GM21423 (cell line): Measurements from ENCODE around the gene PRKD2.

ENCODE experiments used
- ATAC-seq: cut with Tn5 transposase; IDR thresholded peaks from one replicate; pipeline ENCODE4 v1.9.1; 2021; ENCODE audit warnings: mild to moderate bottlenecking, moderate library complexity; ENCODE audit not compliant: unreplicated experiment

PRKD2 gene

DNA sequence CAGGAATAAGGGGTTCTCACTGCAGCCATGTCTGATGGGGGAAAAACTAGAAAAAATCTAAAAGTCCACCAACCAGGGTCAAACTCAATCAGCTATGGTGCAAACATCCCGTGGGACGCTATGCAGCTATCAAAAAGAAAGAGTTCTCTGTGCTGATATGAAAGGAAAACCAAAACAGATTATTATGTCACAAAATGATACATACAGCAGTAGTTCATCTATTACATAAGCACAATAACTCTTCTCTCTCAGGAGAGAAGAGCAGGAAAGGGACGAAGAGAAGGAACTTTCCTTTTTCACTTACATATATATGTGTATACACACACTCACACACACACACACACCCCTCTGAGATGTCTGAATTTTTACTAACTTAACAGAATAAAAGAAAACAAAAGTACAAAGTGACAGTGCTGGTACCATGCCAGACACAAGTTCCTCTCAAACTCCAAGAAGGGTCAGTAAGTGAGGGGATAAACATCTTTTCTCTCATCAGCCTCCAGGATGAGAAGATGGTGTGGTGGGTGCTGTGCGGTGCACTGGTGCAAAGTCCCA, 26.1 kb upstream of the PRKD2 start:
- no peak for ATAC-seq

GRCh38 chr19:46741447-46741846, 24.5 kb upstream of the PRKD2 start:
- ATAC-seq, result no peak

- no peak for ATAC-seq
These were observed 22.4 kb upstream of the PRKD2 start for GRCh38 chr19:46739290-46739771.

GRCh38 chr19:46737761-46738171, 20.9 kb upstream of the PRKD2 start:
- ATAC-seq, result no peak

- no peak for ATAC-seq
These were observed 20.4 kb upstream of the PRKD2 start for GRCh38 chr19:46737298-46737654.

DNA sequence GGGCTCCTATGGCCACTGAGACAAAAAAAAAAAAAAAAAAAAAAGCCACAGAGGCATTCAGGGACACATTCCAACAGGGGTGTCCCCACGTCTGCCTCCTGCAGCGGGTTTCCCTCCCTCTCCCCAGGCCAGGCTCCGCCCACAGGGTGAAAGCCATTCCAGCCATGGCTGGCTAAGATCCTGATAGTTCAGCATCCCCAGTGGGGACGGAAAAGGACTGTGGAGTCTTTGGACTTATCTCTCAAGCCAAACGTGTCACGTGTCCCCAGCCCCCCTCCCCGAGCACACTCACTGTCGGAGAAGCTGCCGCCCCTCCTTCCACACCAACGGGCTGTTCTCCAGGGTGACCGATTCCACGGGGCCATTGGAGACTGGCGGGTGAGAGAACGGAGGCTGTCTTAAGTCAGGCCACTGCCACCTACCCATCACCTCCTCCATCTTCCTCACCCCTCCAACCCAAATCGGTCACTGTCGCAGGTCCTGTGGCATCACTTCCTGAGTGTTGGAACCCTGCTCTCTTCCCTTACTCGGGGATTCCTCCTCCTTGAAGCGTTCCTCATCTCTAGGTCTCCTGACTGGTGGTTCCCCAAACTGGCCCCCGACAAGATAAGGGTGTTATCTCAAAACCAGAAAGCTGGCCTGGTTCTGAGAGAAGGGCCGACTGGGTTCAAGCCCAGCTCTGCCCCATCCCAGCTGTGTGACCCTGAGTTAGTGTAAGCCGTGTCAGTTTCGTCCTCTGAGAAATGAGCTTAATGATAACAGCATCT, 19.8 kb upstream of the PRKD2 start:
- ATAC-seq, result no peak

DNA sequence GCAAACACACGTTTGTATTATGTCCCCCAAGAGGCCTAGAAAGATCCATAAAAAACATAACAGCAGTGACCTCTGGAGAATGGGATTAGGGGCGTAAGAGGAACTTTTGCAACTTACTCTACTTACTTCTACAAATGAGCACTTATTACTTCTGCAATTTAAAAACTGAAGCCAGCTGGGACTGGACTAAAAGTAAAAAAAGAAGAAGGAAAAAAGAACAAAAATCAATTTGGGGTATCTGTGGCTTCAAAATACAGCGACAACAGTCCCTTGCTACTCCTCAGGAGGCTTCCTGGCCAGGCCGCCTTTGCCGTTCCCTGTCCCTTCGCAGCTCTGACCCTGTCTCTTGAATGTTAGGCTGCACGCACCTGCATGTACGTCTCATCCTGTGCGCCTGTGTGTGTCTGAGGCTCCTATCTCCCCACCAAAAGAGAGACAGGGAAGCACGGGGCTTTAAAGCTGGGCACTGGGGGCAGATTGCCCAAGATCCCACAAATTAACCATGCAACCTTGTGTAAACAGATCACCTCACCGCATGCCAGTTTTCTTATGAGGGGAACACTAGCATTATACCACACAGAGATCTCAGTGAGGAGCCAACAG, 16.9 kb upstream of the PRKD2 start:
- ATAC-seq, result no peak

GRCh38 chr19:46732966-46733689, 16.2 kb upstream of the PRKD2 start:
- ATAC-seq, result no peak

DNA sequence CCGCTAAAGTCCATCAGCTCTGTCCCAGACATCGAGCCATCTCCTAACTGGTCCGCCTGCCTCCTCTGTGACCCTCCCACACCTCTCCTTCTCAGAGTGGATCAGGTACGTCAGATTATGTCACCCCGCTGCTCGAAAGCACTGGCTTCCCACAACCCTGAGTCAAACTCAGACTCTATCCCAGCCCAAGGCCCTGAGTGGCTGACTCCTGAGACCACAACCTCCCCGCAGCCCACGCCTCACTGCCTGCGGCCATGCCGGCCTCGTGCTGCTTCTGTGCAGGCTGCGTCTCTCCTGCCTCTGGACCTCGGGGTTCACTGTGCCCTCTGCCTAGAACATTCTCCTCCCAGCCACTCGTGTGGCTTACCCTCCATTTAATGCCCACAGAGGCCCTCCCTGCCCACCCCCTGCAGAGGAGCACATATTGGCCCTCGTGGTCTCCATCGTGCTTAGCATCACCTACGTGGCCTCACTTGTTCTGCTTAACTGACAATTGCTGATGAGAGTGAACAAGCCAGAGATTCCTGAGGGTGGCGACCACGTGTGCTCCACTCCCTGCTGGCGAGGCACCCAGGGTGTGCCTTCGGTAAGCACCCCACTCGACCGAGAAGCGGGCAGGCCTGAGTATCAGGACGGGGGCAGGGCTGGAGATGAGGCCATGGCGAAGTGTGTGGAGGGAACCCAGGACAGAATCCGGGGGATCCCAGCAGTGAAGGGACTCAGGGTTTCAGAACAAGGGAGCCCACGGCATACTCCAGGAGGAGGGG, 15.4 kb upstream of the PRKD2 start:
- no peak for ATAC-seq

DNA sequence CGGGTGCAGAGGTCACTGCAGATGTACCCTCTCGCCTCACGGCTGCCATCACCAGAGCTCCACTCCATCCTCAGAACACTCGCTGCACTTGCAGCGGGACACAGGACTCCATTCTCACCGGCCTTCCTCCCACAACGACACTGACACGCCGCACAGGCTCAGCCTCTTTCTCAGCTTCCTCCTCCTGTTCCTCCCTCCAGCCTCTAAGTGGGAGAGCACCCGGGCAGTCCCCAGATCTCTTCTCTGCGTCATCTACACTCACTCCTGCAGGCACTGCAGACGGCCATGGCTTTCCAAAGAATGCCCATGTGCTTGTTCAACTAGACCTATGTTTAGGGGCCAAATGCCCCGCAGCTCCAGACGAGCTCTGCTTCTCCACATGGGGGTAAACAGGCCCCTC, 14.7 kb upstream of the PRKD2 start:
- no peak for ATAC-seq

- no peak for ATAC-seq
These were observed 14.1 kb upstream of the PRKD2 start for GRCh38 chr19:46731007-46731501.

DNA sequence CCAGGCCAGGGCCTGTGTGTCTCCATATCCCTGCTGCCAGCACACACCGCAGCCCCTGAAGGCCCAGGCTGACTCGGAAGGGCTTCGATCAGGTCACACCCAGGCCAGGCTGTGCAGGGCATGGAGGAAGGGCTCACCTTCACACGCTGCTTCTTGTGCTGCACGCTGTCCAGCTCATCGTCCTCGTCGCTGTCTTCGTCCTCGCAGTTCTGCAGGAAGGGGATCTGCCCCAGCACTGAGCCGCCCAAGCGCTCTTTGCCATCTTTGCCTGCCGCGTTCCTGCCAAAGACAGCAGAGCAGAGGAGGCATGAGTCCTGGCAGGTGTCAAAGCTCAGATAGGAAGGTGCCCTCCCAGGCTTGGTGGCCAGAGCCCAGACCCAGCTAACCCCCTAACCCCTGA, 13.7 kb upstream of the PRKD2 start:
- no peak for ATAC-seq

- ATAC-seq, result no peak
These were observed 13.3 kb upstream of the PRKD2 start for GRCh38 chr19:46730187-46730586.

DNA sequence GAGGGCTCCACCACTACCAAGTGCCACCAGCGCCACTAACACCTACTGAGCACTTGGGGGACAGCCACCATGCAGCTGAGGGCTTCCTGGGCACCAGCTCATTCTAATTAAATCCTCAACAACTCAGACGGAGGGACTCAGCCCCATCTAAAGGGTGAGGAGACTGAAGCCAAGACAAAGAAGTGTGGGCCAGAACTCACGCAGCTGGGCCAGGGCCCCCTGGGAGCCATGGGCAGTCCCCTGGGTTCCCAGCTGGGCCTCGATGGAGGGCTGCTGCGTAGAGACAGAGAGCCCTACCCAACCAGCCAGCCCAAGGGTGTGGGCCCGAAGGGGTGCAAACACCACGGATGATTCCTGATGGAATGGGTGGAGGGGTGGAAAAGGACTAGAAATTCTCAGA, 12.8 kb upstream of the PRKD2 start:
- no peak for ATAC-seq

DNA sequence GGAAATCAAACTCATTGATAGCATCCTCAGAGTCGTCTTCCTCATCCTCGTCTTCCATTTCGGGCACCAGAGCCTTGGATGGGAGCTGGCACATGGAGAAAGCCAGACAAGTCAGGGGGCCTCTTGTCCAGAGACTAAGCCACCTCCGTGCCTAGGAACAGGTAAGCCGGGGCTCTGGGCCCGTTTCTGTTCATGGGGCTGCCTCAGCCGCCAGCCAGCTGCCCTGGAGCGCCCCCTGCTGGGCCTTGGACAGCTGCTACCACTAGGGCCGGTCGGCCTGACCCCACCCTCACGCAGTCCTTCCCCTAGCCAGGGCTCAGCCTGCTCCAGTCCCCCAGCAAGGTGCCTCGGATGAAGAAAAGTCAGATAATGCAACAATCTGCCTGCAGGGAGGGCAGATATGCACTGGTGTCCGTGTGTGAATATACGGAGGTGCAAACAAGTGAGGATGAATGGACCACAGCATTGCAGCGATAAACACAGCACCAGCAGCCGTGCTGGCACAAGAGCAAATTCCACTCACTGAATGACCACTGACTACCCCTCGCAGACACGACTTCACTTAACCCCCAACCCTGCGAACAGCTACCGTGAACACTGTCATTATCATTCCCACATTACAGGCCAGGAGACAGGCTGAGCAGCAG, 11.9 kb upstream of the PRKD2 start:
- ATAC-seq, result no peak

GRCh38 chr19:46728208-46728607, 11.3 kb upstream of the PRKD2 start:
- ATAC-seq, result no peak

DNA sequence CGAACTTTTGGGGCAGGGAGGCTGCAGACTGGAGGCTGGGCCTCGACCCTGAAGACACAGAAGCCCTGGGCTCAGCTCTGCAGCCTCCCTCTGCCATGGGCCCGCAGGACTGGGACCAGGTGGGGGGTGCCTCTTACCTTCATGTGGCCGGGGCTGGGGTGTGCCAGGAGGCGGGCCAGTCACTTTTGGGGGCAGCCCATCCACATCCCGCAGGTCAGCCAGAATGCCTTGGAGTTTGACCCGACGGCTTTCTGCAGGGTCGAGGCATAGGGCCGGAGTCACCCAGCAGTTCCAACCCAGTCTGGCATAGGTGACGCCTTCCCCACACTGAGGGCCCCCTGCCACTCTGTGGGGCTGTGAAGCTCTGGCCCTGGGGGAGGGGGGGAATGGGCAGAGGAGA, 10.8 kb upstream of the PRKD2 start:
- no peak for ATAC-seq

DNA sequence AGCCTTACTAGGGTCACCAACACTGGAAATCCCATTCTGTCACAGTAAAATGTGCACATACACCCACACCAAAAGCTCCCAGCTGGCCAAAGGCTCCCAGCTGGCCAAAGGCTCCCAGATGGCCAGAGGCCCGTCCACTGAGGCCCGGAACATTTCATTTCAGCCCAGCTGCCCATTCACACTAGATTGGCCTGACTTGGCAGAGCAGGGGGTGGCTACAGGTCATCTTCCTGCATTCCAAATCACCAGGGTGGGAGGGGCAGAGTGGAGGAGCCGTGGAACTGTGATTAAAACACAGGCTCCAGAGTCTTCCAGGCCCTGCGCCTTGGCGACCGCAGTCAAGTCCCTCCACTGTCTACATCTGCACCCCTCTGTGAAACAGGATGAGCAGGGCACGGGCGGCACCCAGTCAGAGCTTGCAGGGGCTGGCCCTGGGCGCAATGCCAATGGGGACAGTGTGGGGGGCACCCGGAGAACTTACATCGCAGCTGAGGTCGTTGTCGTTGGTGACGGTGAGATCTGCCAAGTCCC, 10.1 kb upstream of the PRKD2 start:
- no peak for ATAC-seq

DNA sequence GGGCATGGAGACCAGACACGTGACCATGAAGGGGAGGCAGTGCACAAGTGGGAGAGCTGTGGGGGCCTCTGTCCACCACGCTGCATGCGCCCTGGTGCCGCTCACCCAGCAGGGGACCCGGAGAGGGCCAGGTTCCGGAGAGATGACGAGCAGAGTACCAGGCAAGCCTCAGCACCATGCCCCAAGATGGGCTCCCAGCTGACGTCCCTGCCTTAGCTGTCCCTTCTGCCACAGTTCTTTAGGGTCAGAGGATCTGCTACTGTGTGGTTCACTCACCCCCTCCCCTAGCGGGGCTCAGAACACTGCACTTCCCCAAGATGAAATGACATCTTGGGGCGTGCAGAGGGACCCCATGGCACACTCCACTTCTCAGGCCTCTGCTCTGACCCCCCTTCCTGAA, 9.6 kb upstream of the PRKD2 start:
- ATAC-seq, result no peak

DNA sequence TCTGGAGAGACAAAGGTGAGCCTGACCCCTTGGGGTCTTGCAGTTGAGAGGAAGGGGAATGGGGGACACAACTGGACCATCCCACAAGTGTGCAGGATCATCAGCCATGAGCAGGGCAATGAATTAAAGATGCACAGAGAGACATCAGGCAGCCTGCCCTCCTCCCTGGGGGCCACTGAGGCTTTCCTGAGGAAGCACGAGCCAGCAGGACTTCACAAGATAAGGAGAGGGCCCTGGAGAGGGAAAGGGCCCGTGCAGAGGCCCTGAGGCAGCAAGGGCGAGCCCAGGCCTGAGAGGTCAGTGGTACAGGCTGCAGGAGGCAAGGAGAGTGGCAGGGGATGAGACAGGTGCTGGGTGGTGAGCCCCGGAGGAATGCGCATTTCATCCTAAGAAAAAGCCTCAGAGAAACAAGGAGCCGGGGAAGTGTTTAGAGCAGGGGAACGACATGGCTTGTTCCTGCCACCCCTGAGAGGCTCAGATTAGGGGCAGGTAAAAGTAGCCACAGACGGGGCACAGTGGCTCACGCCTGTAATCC, 9.0 kb upstream of the PRKD2 start:
- no peak for ATAC-seq
